ENCODE data around the gene CLEC20A.

CLEC20A gene

GRCh38 chr1:178537382-178538090, 40.8 kb upstream of the CLEC20A start:
- Histone ChIP-seq H3K4me3 (ENCODE audit: extremely low read depth, insufficient read depth, low read length, poor library complexity, severe bottlenecking) (no peak overlapping the region), H3K9me3 (ENCODE audit: control insufficient read depth, low read length) (no peaks in the 10 kb centered on the region), H3K4me1 (ENCODE audit: control insufficient read depth, insufficient read depth, low read length, poor library complexity, severe bottlenecking) (peaks cover 21% of the 10 kb centered on the region), H3K27ac (ENCODE audit: low read depth, low read length, severe bottlenecking) (no peak overlapping the region), H3K36me3 (ENCODE audit: control insufficient read depth, insufficient read depth, low read length) (no peaks in the 10 kb centered on the region)
- WGBS, 2 experiments (ENCODE audit: insufficient coverage in 2 of 2), result 91% methylated on average over 16 to 20 of the region's 20 CpGs

GRCh38 chr1:178536844-178537371, 40.1 kb upstream of the CLEC20A start:
- no peaks in the 10 kb centered on the region for H3K9me3 ChIP-seq (ENCODE audit: control insufficient read depth, low read length)
- peaks cover 21% of the 10 kb centered on the region for H3K4me1 ChIP-seq (ENCODE audit: control insufficient read depth, insufficient read depth, low read length, poor library complexity, severe bottlenecking)
- no peak overlapping the region for H3K27ac ChIP-seq (ENCODE audit: low read depth, low read length, severe bottlenecking)
- no peak overlapping the region for H3K4me3 ChIP-seq (ENCODE audit: extremely low read depth, insufficient read depth, low read length, poor library complexity, severe bottlenecking)
- H3K36me3 ChIP-seq (ENCODE audit: control insufficient read depth, insufficient read depth, low read length), result no peaks in the 10 kb centered on the region
- WGBS, 2 experiments (ENCODE audit: insufficient coverage in 2 of 2), result 81 to 83% methylated on average over 6 to 7 of the region's 7 CpGs

GRCh38 chr1:178536329-178536728, 39.6 kb upstream of the CLEC20A start:
- H3K4me1 ChIP-seq (ENCODE audit: control insufficient read depth, insufficient read depth, low read length, poor library complexity, severe bottlenecking), result peaks cover 21% of the 10 kb centered on the region
- no peak overlapping the region for H3K4me3 ChIP-seq (ENCODE audit: extremely low read depth, insufficient read depth, low read length, poor library complexity, severe bottlenecking)
- no peaks in the 10 kb centered on the region for H3K9me3 ChIP-seq (ENCODE audit: control insufficient read depth, low read length)
- no peaks in the 10 kb centered on the region for H3K36me3 ChIP-seq (ENCODE audit: control insufficient read depth, insufficient read depth, low read length)
- no peak overlapping the region for H3K27ac ChIP-seq (ENCODE audit: low read depth, low read length, severe bottlenecking)
- 90% methylated on average over 2 to 5 of the region's 5 CpGs for WGBS, 2 experiments (ENCODE audit: insufficient coverage in 2 of 2)

- Histone ChIP-seq H3K36me3 (ENCODE audit: control insufficient read depth, insufficient read depth, low read length) (no peaks in the 10 kb centered on the region), H3K9me3 (ENCODE audit: control insufficient read depth, low read length) (no peaks in the 10 kb centered on the region), H3K4me1 (ENCODE audit: control insufficient read depth, insufficient read depth, low read length, poor library complexity, severe bottlenecking) (peaks cover 24% of the 10 kb centered on the region), H3K27ac (ENCODE audit: low read depth, low read length, severe bottlenecking) (no peak overlapping the region), H3K4me3 (ENCODE audit: extremely low read depth, insufficient read depth, low read length, poor library complexity, severe bottlenecking) (no peak overlapping the region)
- WGBS, 2 experiments (ENCODE audit: insufficient coverage in 2 of 2), result 89 to 95% methylated on average over 8 to 9 of the region's 9 CpGs
Observed at GRCh38 chr1:178534137-178534868, 37.5 kb upstream of the CLEC20A start.

GRCh38 chr1:178533121-178533946, 36.6 kb upstream of the CLEC20A start:
- Histone ChIP-seq H3K9me3 (ENCODE audit: control insufficient read depth, low read length) (no peaks in the 10 kb centered on the region), H3K4me1 (ENCODE audit: control insufficient read depth, insufficient read depth, low read length, poor library complexity, severe bottlenecking) (peaks cover 19% of the 10 kb centered on the region), H3K4me3 (ENCODE audit: extremely low read depth, insufficient read depth, low read length, poor library complexity, severe bottlenecking) (no peak overlapping the region), H3K36me3 (ENCODE audit: control insufficient read depth, insufficient read depth, low read length) (no peaks in the 10 kb centered on the region), H3K27ac (ENCODE audit: low read depth, low read length, severe bottlenecking) (no peak overlapping the region)
- 92 to 100% methylated on average over 3 to 9 of the region's 9 CpGs for WGBS, 2 experiments (ENCODE audit: insufficient coverage in 2 of 2)

GRCh38 chr1:178532392-178532791, 35.6 kb upstream of the CLEC20A start:
- Histone ChIP-seq H3K4me1 (ENCODE audit: control insufficient read depth, insufficient read depth, low read length, poor library complexity, severe bottlenecking) (peaks cover 9% of the 10 kb centered on the region), H3K4me3 (ENCODE audit: extremely low read depth, insufficient read depth, low read length, poor library complexity, severe bottlenecking) (no peak overlapping the region), H3K9me3 (ENCODE audit: control insufficient read depth, low read length) (no peaks in the 10 kb centered on the region), H3K36me3 (ENCODE audit: control insufficient read depth, insufficient read depth, low read length) (no peaks in the 10 kb centered on the region), H3K27ac (ENCODE audit: low read depth, low read length, severe bottlenecking) (no peak overlapping the region)
- 3 to 7% methylated on average over 11 of the region's 13 CpGs for WGBS, 2 experiments (ENCODE audit: insufficient coverage in 2 of 2)

GRCh38 chr1:178531887-178532286, 35.1 kb upstream of the CLEC20A start:
- no peaks in the 10 kb centered on the region for H3K9me3 ChIP-seq (ENCODE audit: control insufficient read depth, low read length)
- peaks cover 4% of the 10 kb centered on the region for H3K4me1 ChIP-seq (ENCODE audit: control insufficient read depth, insufficient read depth, low read length, poor library complexity, severe bottlenecking)
- WGBS, 2 experiments (ENCODE audit: insufficient coverage in 2 of 2), result 86 to 88% methylated on average over 6 to 7 of the region's 10 CpGs
- no peak overlapping the region for H3K27ac ChIP-seq (ENCODE audit: low read depth, low read length, severe bottlenecking)
- no peak overlapping the region for H3K4me3 ChIP-seq (ENCODE audit: extremely low read depth, insufficient read depth, low read length, poor library complexity, severe bottlenecking)
- no peaks in the 10 kb centered on the region for H3K36me3 ChIP-seq (ENCODE audit: control insufficient read depth, insufficient read depth, low read length)

- Histone ChIP-seq H3K4me1 (ENCODE audit: control insufficient read depth, insufficient read depth, low read length, poor library complexity, severe bottlenecking) (peaks cover 3% of the 10 kb centered on the region), H3K27ac (ENCODE audit: low read depth, low read length, severe bottlenecking) (no peak overlapping the region), H3K9me3 (ENCODE audit: control insufficient read depth, low read length) (no peaks in the 10 kb centered on the region), H3K36me3 (ENCODE audit: control insufficient read depth, insufficient read depth, low read length) (no peaks in the 10 kb centered on the region), H3K4me3 (ENCODE audit: extremely low read depth, insufficient read depth, low read length, poor library complexity, severe bottlenecking) (no peak overlapping the region)
- WGBS, 2 experiments (ENCODE audit: insufficient coverage in 2 of 2), result 83 to 95% methylated on average over 2 to 3 of the region's 3 CpGs
Observed at GRCh38 chr1:178530502-178530901, 33.7 kb upstream of the CLEC20A start.

- Histone ChIP-seq H3K4me3 (ENCODE audit: extremely low read depth, insufficient read depth, low read length, poor library complexity, severe bottlenecking) (no peak overlapping the region), H3K4me1 (ENCODE audit: control insufficient read depth, insufficient read depth, low read length, poor library complexity, severe bottlenecking) (peaks cover 3% of the 10 kb centered on the region), H3K9me3 (ENCODE audit: control insufficient read depth, low read length) (no peaks in the 10 kb centered on the region), H3K27ac (ENCODE audit: low read depth, low read length, severe bottlenecking) (no peak overlapping the region), H3K36me3 (ENCODE audit: control insufficient read depth, insufficient read depth, low read length) (no peaks in the 10 kb centered on the region)
- WGBS, 2 experiments (ENCODE audit: insufficient coverage in 2 of 2), result 63 to 83% methylated on average over 2 of the region's 2 CpGs
Observed at GRCh38 chr1:178530037-178530402, 33.3 kb upstream of the CLEC20A start.

GRCh38 chr1:178529364-178530036, 32.7 kb upstream of the CLEC20A start:
- Histone ChIP-seq H3K36me3 (ENCODE audit: control insufficient read depth, insufficient read depth, low read length) (no peaks in the 10 kb centered on the region), H3K9me3 (ENCODE audit: control insufficient read depth, low read length) (no peaks in the 10 kb centered on the region), H3K4me3 (ENCODE audit: extremely low read depth, insufficient read depth, low read length, poor library complexity, severe bottlenecking) (no peak overlapping the region), H3K27ac (ENCODE audit: low read depth, low read length, severe bottlenecking) (no peak overlapping the region), H3K4me1 (ENCODE audit: control insufficient read depth, insufficient read depth, low read length, poor library complexity, severe bottlenecking) (peaks cover 3% of the 10 kb centered on the region)
- 83 to 100% methylated on average over 4 to 6 of the region's 8 CpGs for WGBS, 2 experiments (ENCODE audit: insufficient coverage in 2 of 2)
